CD14-positive monocyte (primary cell): ENCODE results near the gene WIZ. TPM values are rescaled to one million over a fixed set of nuclear protein-coding genes. Genes with fewer than 3 reads are reported as not detected.

Source experiments
- DNase-seq, 3 donors: peaks; one replicate each; pipeline ENCODE4 v3.0.0-alpha.2; 2011 to 2022
- H2AFZ ChIP-seq: 2 replicates; pipeline ENCODE4 v1.6.0; 2012; ENCODE audit warnings: mild to moderate bottlenecking, low read depth, low read length, inconsistent platforms; ENCODE audit not compliant: insufficient read depth, poor library complexity, severe bottlenecking
- H3K27ac ChIP-seq, 2 donors: 1 replicate in 1 of 2; 2 replicates in 1 of 2; pipeline ENCODE4 v1.5.1; 2012 to 2013; ENCODE audit warnings: low read length in 2 of 2, control low read depth in 1 of 2, inconsistent platforms in 1 of 2, low read depth in 1 of 2, mild to moderate bottlenecking in 1 of 2
- H3K27me3 ChIP-seq, 2 donors: one replicate each; pipeline versions ENCODE4 v1.6.0 to v1.6.1; 2011 to 2013; ENCODE audit warnings: low read length in 2 of 2; ENCODE audit not compliant: control insufficient read depth in 2 of 2, insufficient read depth in 2 of 2
- H3K36me3 ChIP-seq, 2 donors: replicated peaks in 1 of 2; 1 replicate in 1 of 2; 2 replicates in 1 of 2; pipeline versions ENCODE4 v1.5.1 to v1.6.1; 2012 to 2013; ENCODE audit warnings: low read length in 2 of 2, control low read depth in 1 of 2, inconsistent platforms in 1 of 2, mild to moderate bottlenecking in 1 of 2; ENCODE audit not compliant: insufficient read depth in 2 of 2, control insufficient read depth in 1 of 2
- H3K4me1 ChIP-seq, 2 donors: 1 replicate in 1 of 2; 2 replicates in 1 of 2; pipeline versions ENCODE4 v1.5.1 to v1.6.1; 2012 to 2013; ENCODE audit warnings: low read length in 2 of 2, control low read depth in 1 of 2, inconsistent platforms in 1 of 2, mild to moderate bottlenecking in 1 of 2, moderate library complexity in 1 of 2; ENCODE audit not compliant: insufficient read depth in 2 of 2, control insufficient read depth in 1 of 2
- H3K4me2 ChIP-seq: replicated peaks from 2 replicates; pipeline ENCODE3; 2012; ENCODE audit warnings: low read length, moderate library complexity, mild to moderate bottlenecking; ENCODE audit not compliant: poor library complexity, severe bottlenecking; ENCODE audit errors: extremely low read depth
- H3K4me3 ChIP-seq, 3 experiments: fragments of 200-600 bp in 1 of 3; sonication (generic) in 1 of 3; replicated peaks in 1 of 3; 1 replicate in 2 of 3; 2 replicates in 1 of 3; pipeline ENCODE4 v1.5.1; 2011 to 2013; ENCODE audit warnings: low read length in 3 of 3, mild to moderate bottlenecking in 3 of 3, control low read depth in 2 of 3, low read depth in 2 of 3, inconsistent platforms in 1 of 3, moderate library complexity in 1 of 3
- H3K79me2 ChIP-seq: 2 replicates; pipeline ENCODE4 v1.6.0; 2012; ENCODE audit warnings: mild to moderate bottlenecking, control low read depth, inconsistent platforms, low read length, moderate library complexity; ENCODE audit not compliant: insufficient read depth
- H3K9ac ChIP-seq: 2 replicates; pipeline ENCODE4 v1.6.0; 2017; ENCODE audit warnings: low read length, mild to moderate bottlenecking; ENCODE audit not compliant: insufficient read depth, poor library complexity, severe bottlenecking
- H3K9me3 ChIP-seq, 2 donors: replicated peaks in 1 of 2; 1 replicate in 1 of 2; 2 replicates in 1 of 2; pipeline versions ENCODE4 v1.5.1 to v1.6.1; 2012 to 2013; ENCODE audit warnings: low read length in 2 of 2, control low read depth in 1 of 2; ENCODE audit not compliant: control insufficient read depth in 1 of 2, insufficient read depth in 1 of 2
- H4K20me1 ChIP-seq: 2 replicates; pipeline ENCODE4 v1.6.0; 2012; ENCODE audit warnings: mild to moderate bottlenecking, low read length, control low read depth, moderate library complexity; ENCODE audit not compliant: insufficient read depth
- H3K27ac Mint-ChIP-seq, 7 donors: one replicate each; pipeline ENCODE4 v1.8.0; 2020; ENCODE audit warnings: mild to moderate bottlenecking in 7 of 7, mixed read lengths in 7 of 7, moderate library complexity in 6 of 7, inconsistent platforms in 2 of 7
- H3K27me3 Mint-ChIP-seq, 3 donors: one replicate each; pipeline ENCODE4 v1.8.0; 2021 to 2022; ENCODE audit warnings: low read depth in 3 of 3, mild to moderate bottlenecking in 3 of 3, mixed read lengths in 3 of 3, moderate library complexity in 3 of 3, inconsistent platforms in 1 of 3
- H3K36me3 Mint-ChIP-seq, 2 donors: one replicate each; pipeline ENCODE4 v1.8.0; 2020; ENCODE audit warnings: mixed read lengths in 2 of 2, inconsistent platforms in 1 of 2, mild to moderate bottlenecking in 1 of 2
- H3K4me1 Mint-ChIP-seq: one replicate; pipeline ENCODE4 v1.8.0; 2020; ENCODE audit warnings: mild to moderate bottlenecking, mixed read lengths
- H3K4me3 Mint-ChIP-seq, 2 donors: one replicate each; pipeline ENCODE4 v1.8.0; 2020; ENCODE audit warnings: mild to moderate bottlenecking in 2 of 2, mixed read lengths in 2 of 2, moderate library complexity in 1 of 2
- H3K9me3 Mint-ChIP-seq, 7 donors: one replicate each; pipeline ENCODE4 v1.8.0; 2020 to 2022; ENCODE audit warnings: mixed read lengths in 7 of 7, mild to moderate bottlenecking in 6 of 7, moderate library complexity in 6 of 7, inconsistent platforms in 2 of 7
- WGBS: methylation state at CpG from one replicate; pipeline ENCODE4 v1.1.5; 2013; ENCODE audit warnings: missing lambda C conversion rate; ENCODE audit not compliant: insufficient coverage; 5-methylcytosine and 5-hydroxymethylcytosine counted together
- intact Hi-C, 2 donors: fragments of 100-400 bp; cut with micrococcal nuclease; formaldehyde crosslinking; loops; one replicate each; pipeline versions ENCODE4 v1.15.0 to v1.15.1; 2023
- polyA plus RNA-seq, 3 donors: library from polyadenylated mRNA; depleted of rRNA in 1 of 3; unstranded in 2 of 3; stranded (reverse) in 1 of 3; fragments of 300-500 nt in 2 of 3; fragments of >200 nt in 1 of 3; fragmentation: Illumina TruSeq in 2 of 3; gene quantifications; 1 replicate in 2 of 3; 2 replicates in 1 of 3; pipeline ENCODE4 v1.2.3, GENCODE V29; 2012 to 2021
- TF ChIP-seq, protein P1 (sequence below): fragments of 200-600 bp; IDR thresholded peaks from one replicate; pipeline ENCODE4 v1.8.0; 2022; ENCODE audit warnings: antibody characterized with exemption, mild to moderate bottlenecking

Gene WIZ
- polyA plus RNA-seq, 3 donors = 0.47 to 13.7 (median 0.51) TPM

GRCh38 chr19:15468675-15469512, 19.1 kb upstream of the WIZ start:
- Histone ChIP-seq H3K27ac (no peak overlapping the region), H2AFZ (peak overlapping the region; percentile 70), H3K79me2 (peaks cover 6% of the 10 kb centered on the region), H3K27me3 (peaks cover 4 to 12% of the 10 kb centered on the region in 2 donors), H3K9me3 (no peaks in the 10 kb centered on the region), H3K4me1 (peaks cover 39 to 48% of the 10 kb centered on the region in 2 donors), H4K20me1 (no peaks in the 10 kb centered on the region), H3K4me3 (peak overlapping the region in 2 of 3 experiments; percentile 52 to 75), H3K36me3 (no peaks in the 10 kb centered on the region), H3K9ac (peak overlapping the region; percentile 33), H3K4me2 (peak overlapping the region; percentile 89)
- 44% methylated on average over 12 of the region's 12 CpGs for WGBS
- Mint-ChIP-seq H3K36me3 (peaks cover 3 to 11% of the 10 kb centered on the region in 2 donors), H3K27ac (peak overlapping the region in 4 of 7 donors; percentile 6 to 33 (median 12)), H3K4me1 (peaks cover 48% of the 10 kb centered on the region), H3K4me3 (peak overlapping the region; percentile 87 to 95), H3K9me3 (peaks cover 0 to 10% (median 3%) of the 10 kb centered on the region in 7 donors), H3K27me3 (peaks cover 25 to 37% (median 32%) of the 10 kb centered on the region in 3 donors)
- TF ChIP-seq, protein P1, sequence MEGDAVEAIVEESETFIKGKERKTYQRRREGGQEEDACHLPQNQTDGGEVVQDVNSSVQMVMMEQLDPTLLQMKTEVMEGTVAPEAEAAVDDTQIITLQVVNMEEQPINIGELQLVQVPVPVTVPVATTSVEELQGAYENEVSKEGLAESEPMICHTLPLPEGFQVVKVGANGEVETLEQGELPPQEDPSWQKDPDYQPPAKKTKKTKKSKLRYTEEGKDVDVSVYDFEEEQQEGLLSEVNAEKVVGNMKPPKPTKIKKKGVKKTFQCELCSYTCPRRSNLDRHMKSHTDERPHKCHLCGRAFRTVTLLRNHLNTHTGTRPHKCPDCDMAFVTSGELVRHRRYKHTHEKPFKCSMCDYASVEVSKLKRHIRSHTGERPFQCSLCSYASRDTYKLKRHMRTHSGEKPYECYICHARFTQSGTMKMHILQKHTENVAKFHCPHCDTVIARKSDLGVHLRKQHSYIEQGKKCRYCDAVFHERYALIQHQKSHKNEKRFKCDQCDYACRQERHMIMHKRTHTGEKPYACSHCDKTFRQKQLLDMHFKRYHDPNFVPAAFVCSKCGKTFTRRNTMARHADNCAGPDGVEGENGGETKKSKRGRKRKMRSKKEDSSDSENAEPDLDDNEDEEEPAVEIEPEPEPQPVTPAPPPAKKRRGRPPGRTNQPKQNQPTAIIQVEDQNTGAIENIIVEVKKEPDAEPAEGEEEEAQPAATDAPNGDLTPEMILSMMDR = no peak
- intact Hi-C loops = no loop called here
- no peak for DNase-seq

GRCh38 chr19:15467734-15468214, 18.0 kb upstream of the WIZ start:
- H3K27me3 ChIP-seq = peaks cover 4 to 12% of the 10 kb centered on the region in 2 donors
- H3K4me1 ChIP-seq = peaks cover 48 to 58% of the 10 kb centered on the region in 2 donors
- Mint-ChIP-seq H3K36me3 (peaks cover 3 to 11% of the 10 kb centered on the region in 2 donors), H3K4me1 (peaks cover 57% of the 10 kb centered on the region), H3K27me3 (peaks cover 23 to 37% (median 29%) of the 10 kb centered on the region in 3 donors), H3K4me3 (peak overlapping the region in 1 of 2 donors; percentile 69), H3K27ac (peak overlapping the region in 3 of 7 donors; percentile 21 to 50 (median 30)), H3K9me3 (peaks cover 0 to 10% (median 3%) of the 10 kb centered on the region in 7 donors)
- no peak overlapping the region for H2AFZ ChIP-seq
- no peak overlapping the region for H3K4me3 ChIP-seq
- TF ChIP-seq, protein P1 = no peak
- intact Hi-C loops = no loop called here
- no peak overlapping the region for H3K9ac ChIP-seq
- H3K36me3 ChIP-seq = no peaks in the 10 kb centered on the region
- H3K4me2 ChIP-seq = no peak overlapping the region
- H4K20me1 ChIP-seq = no peaks in the 10 kb centered on the region
- H3K9me3 ChIP-seq = no peaks in the 10 kb centered on the region
- no peak overlapping the region for H3K27ac ChIP-seq
- no peak for DNase-seq
- WGBS = 62% methylated on average over 3 of the region's 6 CpGs
- H3K79me2 ChIP-seq = peaks cover 13% of the 10 kb centered on the region
